ENCODE data around the gene SOX10.

The SOX10 gene

DNA sequence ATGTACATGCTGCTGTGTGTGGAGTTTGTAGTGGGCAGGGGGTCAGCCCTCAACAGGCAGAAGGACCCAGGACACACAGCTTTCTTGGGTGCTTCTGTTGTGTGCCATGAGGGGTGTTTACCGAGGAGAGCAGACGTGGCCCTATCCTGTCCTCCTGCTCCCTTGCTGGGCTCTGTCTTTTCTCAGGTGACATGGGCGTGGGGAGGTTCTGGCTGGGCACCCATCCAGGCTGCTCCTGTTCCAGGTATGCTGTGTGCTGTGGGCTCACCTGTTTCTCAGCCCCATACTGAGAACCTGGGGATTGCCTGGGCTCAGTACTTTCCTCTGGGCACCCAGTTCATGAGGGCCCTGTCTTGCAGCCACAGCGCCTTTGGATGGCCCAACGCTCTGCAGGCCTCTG, 55.0 kb downstream of the SOX10 start:
- no peaks in the 10 kb centered on the region for H3F3A ChIP-seq (ENCODE audit: low read depth)
- peaks cover 3% of the 10 kb centered on the region for H3K4me1 ChIP-seq (ENCODE audit: insufficient read depth, low read length, poor library complexity, severe bottlenecking)
- no peak overlapping the region for H3K4me3 ChIP-seq (ENCODE audit: low read length, poor library complexity, severe bottlenecking)
- TF ChIP-seq, protein P1, sequence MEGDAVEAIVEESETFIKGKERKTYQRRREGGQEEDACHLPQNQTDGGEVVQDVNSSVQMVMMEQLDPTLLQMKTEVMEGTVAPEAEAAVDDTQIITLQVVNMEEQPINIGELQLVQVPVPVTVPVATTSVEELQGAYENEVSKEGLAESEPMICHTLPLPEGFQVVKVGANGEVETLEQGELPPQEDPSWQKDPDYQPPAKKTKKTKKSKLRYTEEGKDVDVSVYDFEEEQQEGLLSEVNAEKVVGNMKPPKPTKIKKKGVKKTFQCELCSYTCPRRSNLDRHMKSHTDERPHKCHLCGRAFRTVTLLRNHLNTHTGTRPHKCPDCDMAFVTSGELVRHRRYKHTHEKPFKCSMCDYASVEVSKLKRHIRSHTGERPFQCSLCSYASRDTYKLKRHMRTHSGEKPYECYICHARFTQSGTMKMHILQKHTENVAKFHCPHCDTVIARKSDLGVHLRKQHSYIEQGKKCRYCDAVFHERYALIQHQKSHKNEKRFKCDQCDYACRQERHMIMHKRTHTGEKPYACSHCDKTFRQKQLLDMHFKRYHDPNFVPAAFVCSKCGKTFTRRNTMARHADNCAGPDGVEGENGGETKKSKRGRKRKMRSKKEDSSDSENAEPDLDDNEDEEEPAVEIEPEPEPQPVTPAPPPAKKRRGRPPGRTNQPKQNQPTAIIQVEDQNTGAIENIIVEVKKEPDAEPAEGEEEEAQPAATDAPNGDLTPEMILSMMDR (conservative IDR thresholded peaks at IDR 0.05; ENCODE audit: low read length) = no peak
- TF ChIP-seq EZH2phosphoT487 (IDR thresholded peaks at IDR 0.05; ENCODE audit: borderline replicate concordance) = no peak
- no peak overlapping the region for H3K4me2 ChIP-seq (ENCODE audit: low read depth, low read length, poor library complexity, severe bottlenecking)
- H3K27me3 ChIP-seq (ENCODE audit: insufficient read depth, low read length, poor library complexity, severe bottlenecking) = no peaks in the 10 kb centered on the region
- H2AFZ ChIP-seq (ENCODE audit: low read length) = no peak overlapping the region
- no peaks in the 10 kb centered on the region for H4K20me1 ChIP-seq (ENCODE audit: insufficient read depth, low read length, poor library complexity, severe bottlenecking)
- no peaks in the 10 kb centered on the region for H3K9me3 ChIP-seq (ENCODE audit: insufficient read depth, low read depth, low read length)
- H3K9ac ChIP-seq (ENCODE audit: low read depth, low read length, poor library complexity, severe bottlenecking) = no peak overlapping the region
- H3K79me2 ChIP-seq (ENCODE audit: insufficient read depth, low read length) = no peaks in the 10 kb centered on the region
- H3K9me2 ChIP-seq (replicated peaks; ENCODE audit: low read depth, low read length) = no peaks in the 10 kb centered on the region
- H3K36me3 ChIP-seq (ENCODE audit: insufficient read depth, low read length) = peaks cover 30% of the 10 kb centered on the region; the same call in 1 of the 2 replicates

DNA sequence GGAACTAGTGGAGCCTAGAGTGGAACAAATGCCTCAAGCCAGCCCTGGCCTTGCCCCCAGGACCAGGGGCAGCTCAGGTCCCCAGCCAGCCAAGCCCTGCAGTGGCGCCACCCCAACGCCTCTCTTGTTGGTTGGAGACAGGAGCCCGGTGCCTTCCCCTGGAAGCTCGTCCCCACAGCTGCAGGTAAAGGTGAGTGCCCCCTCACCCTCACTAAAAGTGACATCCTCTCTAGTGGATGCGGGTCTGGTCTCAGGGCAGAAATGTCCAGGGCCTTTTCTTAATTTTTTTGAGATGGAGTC, 56.8 kb downstream of the SOX10 start:
- TF ChIP-seq EZH2phosphoT487 (IDR thresholded peaks at IDR 0.05; ENCODE audit: borderline replicate concordance) = no peak
- TF ChIP-seq, protein P1 (conservative IDR thresholded peaks at IDR 0.05; ENCODE audit: low read length) = no peak
- no peaks in the 10 kb centered on the region for H3K9me2 ChIP-seq (replicated peaks; ENCODE audit: low read depth, low read length)
- peaks cover 23% of the 10 kb centered on the region; the same call in 1 of the 2 replicates for H3K36me3 ChIP-seq (ENCODE audit: insufficient read depth, low read length)
- no peaks in the 10 kb centered on the region for H3F3A ChIP-seq (ENCODE audit: low read depth)
- no peak overlapping the region for H3K4me3 ChIP-seq (ENCODE audit: low read length, poor library complexity, severe bottlenecking)
- H2AFZ ChIP-seq (ENCODE audit: low read length) = no peak overlapping the region
- H3K4me2 ChIP-seq (ENCODE audit: low read depth, low read length, poor library complexity, severe bottlenecking) = no peak overlapping the region
- no peaks in the 10 kb centered on the region for H4K20me1 ChIP-seq (ENCODE audit: insufficient read depth, low read length, poor library complexity, severe bottlenecking)
- no peaks in the 10 kb centered on the region for H3K27me3 ChIP-seq (ENCODE audit: insufficient read depth, low read length, poor library complexity, severe bottlenecking)
- no peaks in the 10 kb centered on the region for H3K9me3 ChIP-seq (ENCODE audit: insufficient read depth, low read depth, low read length)
- no peaks in the 10 kb centered on the region for H3K79me2 ChIP-seq (ENCODE audit: insufficient read depth, low read length)
- H3K4me1 ChIP-seq (ENCODE audit: insufficient read depth, low read length, poor library complexity, severe bottlenecking) = no peaks in the 10 kb centered on the region
- no peak overlapping the region for H3K9ac ChIP-seq (ENCODE audit: low read depth, low read length, poor library complexity, severe bottlenecking)

DNA sequence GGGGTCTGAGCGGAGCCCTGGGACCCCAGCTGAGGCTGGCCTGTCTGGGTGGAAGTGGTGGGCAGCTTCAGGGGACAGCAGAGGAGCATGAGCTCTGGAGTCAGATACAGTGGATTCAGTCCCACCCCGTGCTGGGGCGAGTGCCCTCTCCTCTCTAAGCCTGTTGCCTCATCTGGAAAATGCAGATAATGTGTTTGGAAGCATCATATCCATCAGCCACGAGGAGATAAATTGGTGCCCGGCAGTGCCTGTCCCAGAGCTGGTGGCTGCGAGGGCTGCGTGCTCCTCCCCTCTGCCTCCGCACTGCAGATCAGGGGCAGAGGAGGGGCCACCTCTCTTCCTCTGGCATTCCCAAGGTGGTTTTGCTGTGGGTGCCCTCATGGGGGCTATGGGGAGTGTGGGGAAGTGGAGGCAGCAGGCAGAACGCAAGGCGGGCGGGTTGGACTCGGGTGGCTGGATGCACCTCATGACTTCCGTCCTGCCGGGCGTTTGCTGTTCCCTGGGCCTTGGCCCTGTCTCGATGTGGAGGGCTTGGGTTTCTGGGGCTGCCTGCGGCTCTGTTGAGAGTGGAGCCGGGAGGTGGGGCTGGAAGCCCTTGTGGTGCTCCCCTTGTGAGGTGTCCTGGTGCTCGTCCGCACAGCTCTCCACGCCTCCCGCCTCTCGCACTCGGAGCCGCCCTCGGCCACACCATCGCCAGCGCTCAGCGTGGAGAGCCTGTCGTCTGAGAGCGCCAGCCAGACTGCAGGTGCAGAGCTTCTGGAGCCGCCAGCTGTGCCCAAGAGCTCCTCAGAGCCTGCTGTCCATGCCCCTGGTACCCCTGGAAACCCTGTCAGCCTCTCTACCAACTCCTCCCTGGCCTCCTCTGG, 57.4 kb downstream of the SOX10 start:
- Histone ChIP-seq H3K4me1 (ENCODE audit: insufficient read depth, low read length, poor library complexity, severe bottlenecking) (no peaks in the 10 kb centered on the region), H3K9me3 (ENCODE audit: insufficient read depth, low read depth, low read length) (no peaks in the 10 kb centered on the region), H3K27me3 (ENCODE audit: insufficient read depth, low read length, poor library complexity, severe bottlenecking) (no peaks in the 10 kb centered on the region), H3F3A (ENCODE audit: low read depth) (no peaks in the 10 kb centered on the region), H3K4me2 (ENCODE audit: low read depth, low read length, poor library complexity, severe bottlenecking) (no peak overlapping the region), H2AFZ (ENCODE audit: low read length) (no peak overlapping the region), H3K9me2 (replicated peaks; ENCODE audit: low read depth, low read length) (no peaks in the 10 kb centered on the region), H4K20me1 (ENCODE audit: insufficient read depth, low read length, poor library complexity, severe bottlenecking) (no peaks in the 10 kb centered on the region), H3K36me3 (ENCODE audit: insufficient read depth, low read length) (peaks cover 22% of the 10 kb centered on the region; the same call in 1 of the 2 replicates), H3K4me3 (ENCODE audit: low read length, poor library complexity, severe bottlenecking) (no peak overlapping the region), H3K79me2 (ENCODE audit: insufficient read depth, low read length) (no peaks in the 10 kb centered on the region), H3K9ac (ENCODE audit: low read depth, low read length, poor library complexity, severe bottlenecking) (no peak overlapping the region)
- TF ChIP-seq, protein P1 (conservative IDR thresholded peaks at IDR 0.05; ENCODE audit: low read length) = no peak
- TF ChIP-seq EZH2phosphoT487 (IDR thresholded peaks at IDR 0.05; ENCODE audit: borderline replicate concordance) = no peak

Measured in Loucy (cell line).